ENCODE data around the gene SENP7. TPM values are rescaled to one million over a fixed set of nuclear protein-coding genes. Genes with fewer than 3 reads are reported as not detected.

Gene SENP7
- total RNA-seq, 1 donor from 2014 or later: 11.8 TPM

DNA sequence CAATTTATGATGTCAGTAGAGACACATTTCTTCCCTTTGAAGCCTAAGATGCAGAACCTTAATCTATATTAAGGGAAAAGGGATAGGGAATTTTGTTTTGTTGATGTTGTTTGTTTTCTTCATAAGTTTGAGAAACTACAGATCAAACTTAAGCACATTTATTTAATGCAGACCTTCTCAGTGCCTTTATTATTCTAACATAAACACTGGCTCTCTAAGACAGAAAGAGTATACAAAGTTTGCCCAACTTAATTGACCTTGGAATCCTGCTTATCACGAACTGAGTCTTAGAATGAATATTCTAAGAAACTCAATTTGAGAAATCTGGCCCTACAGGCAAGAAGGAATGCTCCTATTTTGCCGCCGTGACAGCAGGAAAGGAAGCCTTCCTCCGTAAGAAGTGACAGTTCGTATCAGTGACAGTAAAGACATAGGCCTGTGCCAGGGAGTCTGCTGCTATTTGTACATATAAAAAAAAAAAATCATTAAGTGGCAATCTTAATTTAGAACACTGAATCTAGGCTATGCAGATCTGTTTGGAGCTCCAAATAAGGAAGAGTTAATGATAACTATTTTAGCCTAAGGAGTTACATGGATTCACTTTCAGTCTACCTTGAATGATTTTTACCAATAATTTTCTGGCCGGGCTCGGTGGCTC, 183.9 kb downstream of the SENP7 start:
- TF ChIP-seq, protein P1, sequence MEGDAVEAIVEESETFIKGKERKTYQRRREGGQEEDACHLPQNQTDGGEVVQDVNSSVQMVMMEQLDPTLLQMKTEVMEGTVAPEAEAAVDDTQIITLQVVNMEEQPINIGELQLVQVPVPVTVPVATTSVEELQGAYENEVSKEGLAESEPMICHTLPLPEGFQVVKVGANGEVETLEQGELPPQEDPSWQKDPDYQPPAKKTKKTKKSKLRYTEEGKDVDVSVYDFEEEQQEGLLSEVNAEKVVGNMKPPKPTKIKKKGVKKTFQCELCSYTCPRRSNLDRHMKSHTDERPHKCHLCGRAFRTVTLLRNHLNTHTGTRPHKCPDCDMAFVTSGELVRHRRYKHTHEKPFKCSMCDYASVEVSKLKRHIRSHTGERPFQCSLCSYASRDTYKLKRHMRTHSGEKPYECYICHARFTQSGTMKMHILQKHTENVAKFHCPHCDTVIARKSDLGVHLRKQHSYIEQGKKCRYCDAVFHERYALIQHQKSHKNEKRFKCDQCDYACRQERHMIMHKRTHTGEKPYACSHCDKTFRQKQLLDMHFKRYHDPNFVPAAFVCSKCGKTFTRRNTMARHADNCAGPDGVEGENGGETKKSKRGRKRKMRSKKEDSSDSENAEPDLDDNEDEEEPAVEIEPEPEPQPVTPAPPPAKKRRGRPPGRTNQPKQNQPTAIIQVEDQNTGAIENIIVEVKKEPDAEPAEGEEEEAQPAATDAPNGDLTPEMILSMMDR (conservative IDR thresholded peaks at IDR 0.05; ENCODE audit: low read depth, low read length): no peak
- no peak for DNase-seq (ENCODE audit: low read depth)
- no peak overlapping the region for H3K4me3 ChIP-seq (ENCODE audit: low read depth, low read length)

DNA sequence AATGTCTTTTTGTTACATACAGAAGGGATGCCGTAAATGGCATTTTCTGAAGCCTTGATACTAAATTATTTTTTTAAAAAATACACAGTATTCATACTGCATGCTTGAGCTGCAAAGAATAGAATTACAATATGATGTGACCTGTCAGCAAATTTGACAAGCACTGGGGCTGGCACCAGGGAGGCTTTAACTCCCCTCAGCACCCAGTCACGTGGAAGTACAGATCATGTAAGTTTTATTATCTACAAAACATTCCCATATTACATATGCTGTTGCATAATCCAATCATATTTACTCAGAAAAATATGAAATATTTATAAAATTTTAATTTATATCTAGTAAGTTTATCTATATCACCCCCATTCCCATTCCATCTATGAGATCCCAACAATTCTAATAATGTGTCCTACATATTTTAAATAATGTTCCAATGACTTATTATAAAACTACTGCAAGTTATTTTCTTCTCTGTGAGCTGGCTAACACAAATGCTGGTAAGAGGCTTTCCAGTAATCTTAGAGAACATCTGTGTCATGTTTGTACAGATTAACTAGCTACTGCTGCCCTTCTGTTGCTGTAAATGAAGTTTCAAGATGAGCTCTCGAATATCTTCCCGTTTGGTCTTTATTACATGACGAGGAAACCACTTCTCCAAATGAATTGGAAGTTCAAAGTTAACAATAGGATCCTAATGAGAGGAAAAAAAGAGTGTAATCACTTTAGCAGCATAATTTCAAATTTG, 187.4 kb downstream of the SENP7 start:
- no peak for DNase-seq (ENCODE audit: low read depth)
- TF ChIP-seq, protein P1 (conservative IDR thresholded peaks at IDR 0.05; ENCODE audit: low read depth, low read length): no peak
- H3K4me3 ChIP-seq (ENCODE audit: low read depth, low read length): no peak overlapping the region

DNA sequence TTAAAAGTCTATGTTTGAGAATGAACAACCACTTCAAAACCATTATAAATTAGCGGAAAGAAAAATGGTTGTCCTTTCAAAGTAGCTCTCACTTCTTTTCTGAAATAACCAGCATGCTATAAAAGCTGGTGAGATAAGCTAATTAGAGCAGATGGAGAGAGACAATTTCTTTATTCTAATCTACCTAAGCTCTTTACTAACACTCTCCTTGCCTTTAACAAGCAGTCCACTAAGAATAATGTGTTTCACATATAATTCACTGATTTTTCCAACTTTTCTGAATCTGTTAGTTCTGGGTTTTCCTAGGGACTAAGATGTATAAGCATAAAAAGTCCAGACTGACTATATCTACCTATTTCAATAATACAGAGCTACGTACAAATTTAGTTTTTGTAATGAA, 192.5 kb downstream of the SENP7 start, which contains the start of gene IMPG2:
IMPG2 (minus strand) TSS at position 101 of the 400 bp plus-strand sequence. CDS start 203 bp downstream, outside the sequence.
- no peak within 1 kb of the TSS for H3K4me3 ChIP-seq (ENCODE audit: low read depth, low read length)
- TF ChIP-seq, protein P1 (conservative IDR thresholded peaks at IDR 0.05; ENCODE audit: low read depth, low read length): no peak
- no peak for DNase-seq (ENCODE audit: low read depth)

DNA sequence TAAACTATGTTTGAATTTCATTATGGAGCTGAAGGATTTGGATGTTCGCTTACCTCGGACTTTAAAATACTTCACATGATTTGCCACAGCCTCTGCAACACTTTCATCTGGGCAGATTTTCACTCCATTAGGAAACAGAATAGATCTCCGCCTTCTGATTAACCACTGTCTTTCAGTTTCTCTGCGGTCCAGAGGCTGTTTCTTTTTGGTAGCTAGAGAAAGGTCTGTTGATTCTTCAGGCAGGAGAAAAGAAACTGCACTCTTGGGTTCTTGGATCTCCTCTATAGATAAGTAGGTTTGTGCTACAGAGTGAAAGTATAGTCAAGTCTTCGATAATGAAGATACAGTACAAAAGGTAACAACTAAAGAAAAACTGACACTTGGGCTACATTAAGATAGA, 193.5 kb downstream of the SENP7 start:
- no peak overlapping the region for H3K4me3 ChIP-seq (ENCODE audit: low read depth, low read length)
- TF ChIP-seq, protein P1 (conservative IDR thresholded peaks at IDR 0.05; ENCODE audit: low read depth, low read length): no peak
- no peak for DNase-seq (ENCODE audit: low read depth)

DNA sequence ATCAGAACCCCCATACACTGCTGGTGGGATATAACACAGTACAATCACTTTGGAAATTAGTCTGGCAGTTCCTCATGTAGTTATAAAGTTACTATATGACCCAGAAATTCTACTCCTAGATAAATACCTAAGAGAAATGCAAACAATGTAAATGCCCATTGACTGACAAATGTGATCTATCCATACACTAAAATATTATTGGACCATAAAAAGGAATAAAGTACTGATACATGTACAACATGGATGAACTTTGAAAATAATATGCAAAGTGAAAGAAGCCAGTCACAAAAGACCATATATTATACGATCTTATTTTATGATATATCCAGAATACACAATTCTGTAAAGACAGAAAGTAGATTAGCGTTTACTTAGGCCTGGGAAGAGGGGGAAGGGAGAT, 200.5 kb downstream of the SENP7 start:
- TF ChIP-seq, protein P1 (conservative IDR thresholded peaks at IDR 0.05; ENCODE audit: low read depth, low read length): no peak
- DNase-seq (ENCODE audit: low read depth): no peak

DNA sequence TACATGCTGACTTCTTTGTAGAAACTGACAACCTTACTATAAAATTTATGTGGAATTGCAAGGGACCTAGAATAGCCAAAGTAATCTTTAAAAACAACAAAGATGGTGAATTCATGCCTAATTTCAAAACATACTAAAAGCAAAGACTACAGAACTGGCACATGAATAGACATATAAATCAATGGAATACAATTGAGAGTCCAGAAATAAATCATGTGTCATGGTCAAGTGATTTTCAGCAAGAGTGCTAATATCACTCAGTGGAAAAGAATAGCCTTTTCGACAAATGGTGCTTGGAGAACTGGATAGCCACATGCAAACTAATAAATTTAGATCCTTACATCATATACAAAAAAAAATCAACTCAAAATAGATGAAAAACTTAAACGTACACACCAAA, 201.3 kb downstream of the SENP7 start:
- DNase-seq (ENCODE audit: low read depth): no peak

More for the DNA sequence above, 200.5 kb downstream of the SENP7 start:
- no peak overlapping the region for H3K4me3 ChIP-seq (ENCODE audit: low read depth, low read length)

More for the DNA sequence above, 201.3 kb downstream of the SENP7 start:
- no peak overlapping the region for H3K4me3 ChIP-seq (ENCODE audit: low read depth, low read length)
- TF ChIP-seq, protein P1 (conservative IDR thresholded peaks at IDR 0.05; ENCODE audit: low read depth, low read length): no peak
